OCI-LY1 (cell line): ENCODE measurements around the gene L3MBTL4.

Source experiments
- H2AFZ ChIP-seq: fragments of 200-600 bp; sonication (generic), shearing (Covaris generic); 2 replicates; pipeline ENCODE4 v1.6.0; 2014; ENCODE audit warnings: antibody characterized with exemption, mild to moderate bottlenecking, low read length
- H3F3A ChIP-seq: fragments of 200-600 bp; sonication (generic), shearing (Covaris generic); 2 replicates; pipeline ENCODE4 v1.6.0; 2014; ENCODE audit warnings: mild to moderate bottlenecking, antibody characterized with exemption, low read length, moderate library complexity; ENCODE audit not compliant: insufficient read depth
- H3K27ac ChIP-seq: fragments of 200-600 bp; sonication (generic); 2 replicates; pipeline ENCODE4 v1.5.1; 2014; ENCODE audit warnings: low read length, mixed run types, mild to moderate bottlenecking, low read depth; ENCODE audit not compliant: poor library complexity, severe bottlenecking
- H3K27me3 ChIP-seq: fragments of 200-600 bp; sonication (generic); 2 replicates; pipeline ENCODE4 v1.6.0; 2014; ENCODE audit warnings: antibody characterized with exemption, mild to moderate bottlenecking, low read length, moderate library complexity; ENCODE audit not compliant: insufficient read depth
- H3K36me3 ChIP-seq: fragments of 200-600 bp; sonication (generic); 2 replicates; pipeline ENCODE4 v1.6.1; 2014; ENCODE audit warnings: mild to moderate bottlenecking, antibody characterized with exemption, low read length, moderate library complexity, mixed read lengths; ENCODE audit not compliant: insufficient read depth
- H3K4me1 ChIP-seq: fragments of 200-600 bp; sonication (generic); 2 replicates; pipeline ENCODE4 v1.5.1; 2014; ENCODE audit warnings: mild to moderate bottlenecking, low read length, moderate library complexity; ENCODE audit not compliant: insufficient read depth, severe bottlenecking
- H3K4me2 ChIP-seq: fragments of 200-600 bp; sonication (generic), shearing (Covaris generic); 2 replicates; pipeline ENCODE4 v1.6.1; 2014; ENCODE audit warnings: low read length
- H3K4me3 ChIP-seq: fragments of 200-600 bp; sonication (generic); 2 replicates; pipeline ENCODE4 v1.5.1; 2014; ENCODE audit warnings: low read length, low read depth, mild to moderate bottlenecking, mixed read lengths; ENCODE audit not compliant: poor library complexity, severe bottlenecking
- H3K79me2 ChIP-seq: fragments of 200-600 bp; shearing (Covaris generic); 2 replicates; pipeline ENCODE4 v1.6.1; 2016; ENCODE audit warnings: mixed run types, low read length, mixed read lengths; ENCODE audit not compliant: insufficient read depth
- H3K9ac ChIP-seq: fragments of 200-600 bp; sonication (generic), shearing (Covaris generic); 2 replicates; pipeline ENCODE4 v1.6.1; 2014; ENCODE audit warnings: mild to moderate bottlenecking, low read length, mixed read lengths
- H3K9me2 ChIP-seq: fragments of 200-600 bp; sonication (generic), shearing (Covaris generic); 2 replicates; pipeline ENCODE4 v1.6.1; 2014; ENCODE audit warnings: low read depth, mild to moderate bottlenecking, low read length, mixed read lengths
- H3K9me3 ChIP-seq: fragments of 200-600 bp; shearing (Covaris generic); 2 replicates; pipeline ENCODE4 v1.6.1; 2014; ENCODE audit warnings: low read length, mixed read lengths
- H4K20me1 ChIP-seq: fragments of 200-600 bp; sonication (generic), shearing (Covaris generic); 2 replicates; pipeline ENCODE4 v1.6.0; 2016; ENCODE audit warnings: mild to moderate bottlenecking, low read length; ENCODE audit not compliant: insufficient read depth
- CTCF ChIP-seq: fragments of 200-600 bp; sonication (generic), shearing (Covaris generic); IDR thresholded peaks from 2 replicates; pipeline ENCODE4 v1.5.1; 2017; ENCODE audit warnings: mild to moderate bottlenecking, antibody characterized with exemption, low read length, moderate library complexity, mixed read lengths
- EZH2 ChIP-seq: fragments of 200-600 bp; sonication (generic), shearing (Covaris generic); IDR thresholded peaks from 2 replicates; pipeline ENCODE4 v1.8.0; 2017; ENCODE audit warnings: borderline replicate concordance, mixed run types, mild to moderate bottlenecking, antibody characterized with exemption, low read length, moderate library complexity, mixed read lengths

The L3MBTL4 gene

GRCh38 chr18:6294148-6294784 is 120.4 kb downstream of the L3MBTL4 start:
- H4K20me1 ChIP-seq, result no peaks in the 10 kb centered on the region
- H3K27me3 ChIP-seq, result no peaks in the 10 kb centered on the region; the same call in 1 of the 2 replicates
- H3K27ac ChIP-seq, result no peak overlapping the region
- no peaks in the 10 kb centered on the region for H3K4me1 ChIP-seq
- no peak for TF ChIP-seq CTCF
- no peak for TF ChIP-seq EZH2
- no peak overlapping the region for H3K4me3 ChIP-seq
- H3K9me2 ChIP-seq, result no peaks in the 10 kb centered on the region
- H3K79me2 ChIP-seq, result no peaks in the 10 kb centered on the region
- H3K36me3 ChIP-seq, result no peaks in the 10 kb centered on the region
- no peaks in the 10 kb centered on the region for H3F3A ChIP-seq
- no peak overlapping the region for H2AFZ ChIP-seq
- H3K9ac ChIP-seq, result no peak overlapping the region
- H3K9me3 ChIP-seq, result no peaks in the 10 kb centered on the region
- H3K4me2 ChIP-seq, result no peak overlapping the region

- Histone ChIP-seq H3K79me2 (no peaks in the 10 kb centered on the region), H3K4me2 (no peak overlapping the region), H3K4me1 (no peaks in the 10 kb centered on the region), H3F3A (no peaks in the 10 kb centered on the region), H3K27ac (no peak overlapping the region), H3K36me3 (no peaks in the 10 kb centered on the region), H3K4me3 (no peak overlapping the region), H3K9me3 (no peaks in the 10 kb centered on the region), H4K20me1 (no peaks in the 10 kb centered on the region), H3K9ac (no peak overlapping the region), H3K9me2 (no peaks in the 10 kb centered on the region), H3K27me3 (no peaks in the 10 kb centered on the region), H2AFZ (no peak overlapping the region)
- TF ChIP-seq EZH2, result no peak
- no peak for TF ChIP-seq CTCF
These were observed 124.9 kb downstream of the L3MBTL4 start for GRCh38 chr18:6289843-6290242.

GRCh38 chr18:6286585-6286984 is 128.1 kb downstream of the L3MBTL4 start:
- Histone ChIP-seq H3K9me3 (no peaks in the 10 kb centered on the region), H4K20me1 (no peaks in the 10 kb centered on the region), H3K4me1 (no peaks in the 10 kb centered on the region), H3K9me2 (no peaks in the 10 kb centered on the region), H3K9ac (no peak overlapping the region), H3K27ac (no peak overlapping the region), H2AFZ (no peak overlapping the region), H3K36me3 (no peaks in the 10 kb centered on the region), H3K27me3 (no peaks in the 10 kb centered on the region), H3K4me3 (no peak overlapping the region), H3K79me2 (no peaks in the 10 kb centered on the region), H3K4me2 (no peak overlapping the region), H3F3A (no peaks in the 10 kb centered on the region)
- TF ChIP-seq EZH2 (no peak), CTCF (no peak)
